B cell (primary cell): ENCODE data around the gene EIF3K.
"Not testable (repeated sequence)": the region's sequence is repeated elsewhere in the genome, so short reads cannot be mapped to it uniquely, and the experiment has no call there.

Experiments used
- EZH2 ChIP-seq: IDR thresholded peaks from 2 replicates; pipeline ENCODE4 v1.6.1; 2012; ENCODE audit warnings: borderline replicate concordance, low read depth, mild to moderate bottlenecking, moderate library complexity, low read length; ENCODE audit not compliant: insufficient read depth, poor library complexity, severe bottlenecking
- TF ChIP-seq, protein P1 (sequence below): fragments of 200-600 bp; IDR thresholded peaks from one replicate; pipeline ENCODE4 v1.8.0; 2022; ENCODE audit warnings: antibody characterized with exemption, mild to moderate bottlenecking

DNA sequence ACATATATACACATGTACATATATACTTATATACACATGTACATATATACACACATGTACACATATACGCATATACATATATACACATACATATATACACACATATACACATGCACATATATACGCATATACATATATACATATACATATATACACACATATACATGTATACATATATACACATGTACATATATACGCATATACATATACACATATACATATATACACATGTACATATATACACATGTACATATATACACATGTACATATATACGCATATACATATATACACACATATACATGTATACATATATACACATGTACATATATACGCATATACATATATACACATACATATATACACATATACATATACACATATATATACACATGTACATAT lies 16.1 kb upstream of the EIF3K start:
- TF ChIP-seq EZH2: not testable (repeated sequence)
- TF ChIP-seq, protein P1, sequence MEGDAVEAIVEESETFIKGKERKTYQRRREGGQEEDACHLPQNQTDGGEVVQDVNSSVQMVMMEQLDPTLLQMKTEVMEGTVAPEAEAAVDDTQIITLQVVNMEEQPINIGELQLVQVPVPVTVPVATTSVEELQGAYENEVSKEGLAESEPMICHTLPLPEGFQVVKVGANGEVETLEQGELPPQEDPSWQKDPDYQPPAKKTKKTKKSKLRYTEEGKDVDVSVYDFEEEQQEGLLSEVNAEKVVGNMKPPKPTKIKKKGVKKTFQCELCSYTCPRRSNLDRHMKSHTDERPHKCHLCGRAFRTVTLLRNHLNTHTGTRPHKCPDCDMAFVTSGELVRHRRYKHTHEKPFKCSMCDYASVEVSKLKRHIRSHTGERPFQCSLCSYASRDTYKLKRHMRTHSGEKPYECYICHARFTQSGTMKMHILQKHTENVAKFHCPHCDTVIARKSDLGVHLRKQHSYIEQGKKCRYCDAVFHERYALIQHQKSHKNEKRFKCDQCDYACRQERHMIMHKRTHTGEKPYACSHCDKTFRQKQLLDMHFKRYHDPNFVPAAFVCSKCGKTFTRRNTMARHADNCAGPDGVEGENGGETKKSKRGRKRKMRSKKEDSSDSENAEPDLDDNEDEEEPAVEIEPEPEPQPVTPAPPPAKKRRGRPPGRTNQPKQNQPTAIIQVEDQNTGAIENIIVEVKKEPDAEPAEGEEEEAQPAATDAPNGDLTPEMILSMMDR: not testable (repeated sequence)
